Fibroblast of lung (primary cell): ENCODE measurements around the gene FDX1. TPM values are rescaled to one million over a fixed set of nuclear protein-coding genes. Genes with fewer than 3 reads are reported as not detected.
"Not testable (repeated sequence)": the region's sequence is repeated elsewhere in the genome, so short reads cannot be mapped to it uniquely, and the experiment has no call there.

Experiments
- DNase-seq, 2 donors: peaks; one replicate each; pipeline versions ENCODE4 v3.0.0 to v3.0.0-alpha.2; 2010; ENCODE audit warnings: low read depth in 2 of 2
- H2AFZ ChIP-seq: 2 replicates; pipeline ENCODE4 v1.5.1; 2012; ENCODE audit warnings: low read length, control low read depth, inconsistent platforms
- H3K27ac ChIP-seq: 2 replicates; pipeline ENCODE4 v1.5.1; 2011; ENCODE audit warnings: low read length, control low read depth; ENCODE audit not compliant: insufficient read depth
- H3K27me3 ChIP-seq: 2 replicates; pipeline ENCODE4 v1.5.1; 2011; ENCODE audit warnings: mild to moderate bottlenecking, low read length; ENCODE audit not compliant: control insufficient read depth, insufficient read depth
- H3K36me3 ChIP-seq: 2 replicates; pipeline ENCODE4 v1.5.1; 2011; ENCODE audit warnings: low read length; ENCODE audit not compliant: control insufficient read depth, insufficient read depth
- H3K4me1 ChIP-seq: 2 replicates; pipeline ENCODE4 v1.5.1; 2011; ENCODE audit warnings: low read length; ENCODE audit not compliant: control insufficient read depth, insufficient read depth; ENCODE audit errors: extremely low read depth
- H3K4me2 ChIP-seq: 2 replicates; pipeline ENCODE4 v1.5.1; 2011; ENCODE audit warnings: low read length, control low read depth; ENCODE audit not compliant: insufficient read depth; ENCODE audit errors: extremely low read depth
- H3K4me3 ChIP-seq, 4 experiments: fragments of 200-600 bp in 1 of 4; sonication (generic) in 1 of 4; replicated peaks in 1 of 4; 2 replicates each; pipeline ENCODE4 v1.5.1; 2011 to 2016; ENCODE audit warnings: low read length in 4 of 4, low read depth in 3 of 4, mild to moderate bottlenecking in 3 of 4, control low read depth in 2 of 4, inconsistent platforms in 1 of 4, mixed read lengths in 1 of 4; ENCODE audit not compliant: insufficient read depth in 1 of 4; ENCODE audit errors: control extremely low read depth in 1 of 4
- H3K79me2 ChIP-seq: 2 replicates; pipeline ENCODE4 v1.5.1; 2012; ENCODE audit warnings: mild to moderate bottlenecking, low read length, inconsistent platforms; ENCODE audit not compliant: control insufficient read depth, insufficient read depth
- H3K9ac ChIP-seq: 2 replicates; pipeline ENCODE4 v1.5.1; 2011; ENCODE audit warnings: mild to moderate bottlenecking, low read length, control low read depth; ENCODE audit not compliant: insufficient read depth
- H3K9me3 ChIP-seq: 2 replicates; pipeline ENCODE4 v1.5.1; 2012; ENCODE audit warnings: low read depth, low read length; ENCODE audit not compliant: control insufficient read depth, insufficient read depth
- H4K20me1 ChIP-seq: 2 replicates; pipeline ENCODE4 v1.5.1; 2011; ENCODE audit warnings: low read length; ENCODE audit not compliant: control insufficient read depth, insufficient read depth; ENCODE audit errors: extremely low read depth
- CTCF ChIP-seq, 2 donors: IDR thresholded peaks in 1 of 2; conservative IDR thresholded peaks in 1 of 2; 1 replicate in 1 of 2; 2 replicates in 1 of 2; pipeline ENCODE4 v1.5.1; 2011 to 2012; ENCODE audit warnings: low read length in 2 of 2, control low read depth in 1 of 2, inconsistent platforms in 1 of 2, low read depth in 1 of 2, mild to moderate bottlenecking in 1 of 2
- EZH2 ChIP-seq: IDR thresholded peaks from 2 replicates; pipeline ENCODE4 v1.5.1; 2012; ENCODE audit warnings: low read length, control low read depth, mild to moderate bottlenecking; ENCODE audit errors: missing control alignments
- polyA plus RNA-seq, 2 donors: library from polyadenylated mRNA; depleted of rRNA in 1 of 2; stranded (reverse) in 1 of 2; unstranded in 1 of 2; fragments of >200 nt; gene quantifications; 2 replicates each; pipeline ENCODE4 v1.2.1, GENCODE V29; 2011 to 2012; ENCODE audit warnings: missing spikeins in 1 of 2
- total RNA-seq: library from RNA; depleted of rRNA; stranded (reverse); fragments of >200 nt; gene quantifications from 2 replicates; pipeline ENCODE4 v1.2.1, GENCODE V29; 2014

FDX1 gene
- total and polyA plus RNA-seq, 2 donors (not counting 1 experiment from before 2014, with no cell fraction given) = 8.3 to 11.4 TPM

- Histone ChIP-seq H3K4me3 (no peak overlapping the region), H3K9me3 (no peaks in the 10 kb centered on the region), H2AFZ (no peak overlapping the region), H3K9ac (no peak overlapping the region), H3K36me3 (no peaks in the 10 kb centered on the region), H3K27ac (no peak overlapping the region), H4K20me1 (no peaks in the 10 kb centered on the region), H3K79me2 (no peaks in the 10 kb centered on the region), H3K4me1 (no peaks in the 10 kb centered on the region), H3K4me2 (no peak overlapping the region), H3K27me3 (no peaks in the 10 kb centered on the region)
- TF ChIP-seq CTCF (conservative IDR thresholded peaks at IDR 0.05 in 1 of 2, IDR thresholded peaks at IDR 0.05 in 1 of 2; ENCODE audit: low read depth in 1 of 2, low read length in 2 of 2) (no peak), EZH2 (no peak)
- no peak for DNase-seq
Observed at GRCh38 chr11:110389965-110390364, 39.8 kb upstream of the FDX1 start.

- Histone ChIP-seq H3K9ac (no peak overlapping the region), H3K27me3 (no peaks in the 10 kb centered on the region), H3K4me1 (no peaks in the 10 kb centered on the region), H4K20me1 (no peaks in the 10 kb centered on the region), H2AFZ (no peak overlapping the region), H3K9me3 (no peaks in the 10 kb centered on the region), H3K27ac (no peak overlapping the region), H3K36me3 (no peaks in the 10 kb centered on the region), H3K4me3 (no peak overlapping the region), H3K4me2 (no peak overlapping the region), H3K79me2 (no peaks in the 10 kb centered on the region)
- no peak for TF ChIP-seq CTCF (conservative IDR thresholded peaks at IDR 0.05 in 1 of 2, IDR thresholded peaks at IDR 0.05 in 1 of 2; ENCODE audit: low read depth in 1 of 2, low read length in 2 of 2)
- TF ChIP-seq EZH2 = no peak
- DNase-seq = no peak
Observed at GRCh38 chr11:110392056-110392455, 37.7 kb upstream of the FDX1 start.

- H3K4me3 ChIP-seq, H2AFZ ChIP-seq, H3K9ac ChIP-seq, H4K20me1 ChIP-seq, H3K4me2 ChIP-seq, H3K27me3 ChIP-seq, H3K27ac ChIP-seq, H3K4me1 ChIP-seq, H3K9me3 ChIP-seq, DNase-seq, H3K79me2 ChIP-seq, H3K36me3 ChIP-seq: not testable (repeated sequence)
Observed at GRCh38 chr11:110397668-110398286, 32.0 kb upstream of the FDX1 start.

- H3K9ac ChIP-seq = not testable (repeated sequence)
Observed at GRCh38 chr11:110403585-110403984, 26.2 kb upstream of the FDX1 start.

GRCh38 chr11:110405636-110406035 lies 24.1 kb upstream of the FDX1 start:
- H3K27me3 ChIP-seq, H3K9ac ChIP-seq, H2AFZ ChIP-seq, H4K20me1 ChIP-seq, H3K4me2 ChIP-seq, H3K27ac ChIP-seq, H3K36me3 ChIP-seq, DNase-seq, H3K9me3 ChIP-seq, H3K4me3 ChIP-seq, H3K79me2 ChIP-seq, H3K4me1 ChIP-seq: not testable (repeated sequence)

More at GRCh38 chr11:110403585-110403984, 26.2 kb upstream of the FDX1 start:
- H3K27me3 ChIP-seq, H3K4me3 ChIP-seq, H3K4me2 ChIP-seq, DNase-seq, H3K4me1 ChIP-seq, H3K27ac ChIP-seq, H3K36me3 ChIP-seq, H2AFZ ChIP-seq, H3K79me2 ChIP-seq, H4K20me1 ChIP-seq, H3K9me3 ChIP-seq: not testable (repeated sequence)
